ENCODE results near the gene SYNGR2.

DNA sequence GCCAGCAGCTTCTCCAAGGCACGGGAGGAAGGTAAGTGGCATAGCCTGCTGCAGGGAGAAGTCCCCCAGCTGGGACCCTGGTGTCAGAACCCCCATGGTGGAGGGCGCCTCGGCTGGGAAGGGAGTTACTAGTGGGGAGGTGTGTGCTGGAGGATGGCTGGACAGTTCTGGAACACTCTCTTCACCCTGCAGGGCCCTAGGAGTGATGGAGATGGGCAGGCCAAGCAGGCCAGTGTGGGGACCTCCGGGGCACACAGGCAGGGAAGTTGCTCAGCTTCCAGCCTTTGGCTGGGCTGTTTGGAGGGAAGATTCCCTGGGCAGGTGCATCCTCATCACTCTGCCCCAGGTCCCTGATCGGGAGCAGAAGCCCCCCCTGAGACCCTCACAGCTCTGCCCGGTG lies 21.5 kb upstream of the SYNGR2 start:
- TF ChIP-seq, protein P1, sequence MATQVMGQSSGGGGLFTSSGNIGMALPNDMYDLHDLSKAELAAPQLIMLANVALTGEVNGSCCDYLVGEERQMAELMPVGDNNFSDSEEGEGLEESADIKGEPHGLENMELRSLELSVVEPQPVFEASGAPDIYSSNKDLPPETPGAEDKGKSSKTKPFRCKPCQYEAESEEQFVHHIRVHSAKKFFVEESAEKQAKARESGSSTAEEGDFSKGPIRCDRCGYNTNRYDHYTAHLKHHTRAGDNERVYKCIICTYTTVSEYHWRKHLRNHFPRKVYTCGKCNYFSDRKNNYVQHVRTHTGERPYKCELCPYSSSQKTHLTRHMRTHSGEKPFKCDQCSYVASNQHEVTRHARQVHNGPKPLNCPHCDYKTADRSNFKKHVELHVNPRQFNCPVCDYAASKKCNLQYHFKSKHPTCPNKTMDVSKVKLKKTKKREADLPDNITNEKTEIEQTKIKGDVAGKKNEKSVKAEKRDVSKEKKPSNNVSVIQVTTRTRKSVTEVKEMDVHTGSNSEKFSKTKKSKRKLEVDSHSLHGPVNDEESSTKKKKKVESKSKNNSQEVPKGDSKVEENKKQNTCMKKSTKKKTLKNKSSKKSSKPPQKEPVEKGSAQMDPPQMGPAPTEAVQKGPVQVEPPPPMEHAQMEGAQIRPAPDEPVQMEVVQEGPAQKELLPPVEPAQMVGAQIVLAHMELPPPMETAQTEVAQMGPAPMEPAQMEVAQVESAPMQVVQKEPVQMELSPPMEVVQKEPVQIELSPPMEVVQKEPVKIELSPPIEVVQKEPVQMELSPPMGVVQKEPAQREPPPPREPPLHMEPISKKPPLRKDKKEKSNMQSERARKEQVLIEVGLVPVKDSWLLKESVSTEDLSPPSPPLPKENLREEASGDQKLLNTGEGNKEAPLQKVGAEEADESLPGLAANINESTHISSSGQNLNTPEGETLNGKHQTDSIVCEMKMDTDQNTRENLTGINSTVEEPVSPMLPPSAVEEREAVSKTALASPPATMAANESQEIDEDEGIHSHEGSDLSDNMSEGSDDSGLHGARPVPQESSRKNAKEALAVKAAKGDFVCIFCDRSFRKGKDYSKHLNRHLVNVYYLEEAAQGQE (tag by site-specific recombination; IDR thresholded peaks at IDR 0.05): no peak
- TF ChIP-seq ZNF596 (tag by site-specific recombination; IDR thresholded peaks at IDR 0.05): no peak
- TF ChIP-seq BCL11A (tag by site-specific recombination; IDR thresholded peaks at IDR 0.05; ENCODE audit: low read depth): no peak
- TF ChIP-seq, protein P2, sequence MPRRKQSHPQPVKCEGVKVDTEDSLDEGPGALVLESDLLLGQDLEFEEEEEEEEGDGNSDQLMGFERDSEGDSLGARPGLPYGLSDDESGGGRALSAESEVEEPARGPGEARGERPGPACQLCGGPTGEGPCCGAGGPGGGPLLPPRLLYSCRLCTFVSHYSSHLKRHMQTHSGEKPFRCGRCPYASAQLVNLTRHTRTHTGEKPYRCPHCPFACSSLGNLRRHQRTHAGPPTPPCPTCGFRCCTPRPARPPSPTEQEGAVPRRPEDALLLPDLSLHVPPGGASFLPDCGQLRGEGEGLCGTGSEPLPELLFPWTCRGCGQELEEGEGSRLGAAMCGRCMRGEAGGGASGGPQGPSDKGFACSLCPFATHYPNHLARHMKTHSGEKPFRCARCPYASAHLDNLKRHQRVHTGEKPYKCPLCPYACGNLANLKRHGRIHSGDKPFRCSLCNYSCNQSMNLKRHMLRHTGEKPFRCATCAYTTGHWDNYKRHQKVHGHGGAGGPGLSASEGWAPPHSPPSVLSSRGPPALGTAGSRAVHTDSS (tag by site-specific recombination; IDR thresholded peaks at IDR 0.05): no peak
- no peak for TF ChIP-seq CTCF (tag by site-specific recombination; IDR thresholded peaks at IDR 0.05)
- no peak for TF ChIP-seq ZBTB26 (tag by site-specific recombination; optimal IDR thresholded peaks at IDR 0.05)
- TF ChIP-seq ZNF140 (tag by site-specific recombination; IDR thresholded peaks at IDR 0.05): no peak
- TF ChIP-seq ZNF664 (tag by site-specific recombination; IDR thresholded peaks at IDR 0.05): no peak
- TF ChIP-seq ZNF202 (tag by site-specific recombination; IDR thresholded peaks at IDR 0.05; ENCODE audit: borderline replicate concordance): no peak
- no peak for TF ChIP-seq ZNF24 (tag by site-specific recombination; IDR thresholded peaks at IDR 0.05)

Data from HEK293 (cell line).